Fibroblast of lung (primary cell): ENCODE results near the gene SLC1A1.

Source experiments
- CTCF ChIP-seq, 2 donors: IDR thresholded peaks in 1 of 2; conservative IDR thresholded peaks in 1 of 2; 1 replicate in 1 of 2; 2 replicates in 1 of 2; pipeline ENCODE4 v1.5.1; 2011 to 2012; ENCODE audit warnings: low read length in 2 of 2, control low read depth in 1 of 2, inconsistent platforms in 1 of 2, low read depth in 1 of 2, mild to moderate bottlenecking in 1 of 2
- EZH2 ChIP-seq: IDR thresholded peaks from 2 replicates; pipeline ENCODE4 v1.5.1; 2012; ENCODE audit warnings: low read length, control low read depth, mild to moderate bottlenecking; ENCODE audit errors: missing control alignments

DNA sequence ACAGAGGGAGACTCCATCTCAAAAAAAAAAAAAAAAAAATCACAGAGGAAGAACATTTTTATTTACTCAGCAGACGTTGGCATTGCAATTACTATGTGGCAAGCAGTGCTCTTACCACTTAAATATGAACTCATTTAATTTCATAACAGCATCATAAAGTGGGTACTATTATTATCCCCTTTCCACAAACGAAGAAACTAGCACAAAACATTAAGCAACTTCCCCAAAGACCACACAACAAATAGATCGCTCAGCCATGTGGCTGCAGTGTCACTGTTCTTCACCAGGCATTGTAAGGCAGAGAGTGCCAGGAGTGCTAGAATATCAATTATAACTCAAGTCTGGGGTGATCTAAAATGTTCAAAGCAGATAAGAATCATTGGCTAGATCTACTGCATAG is 102.0 kb downstream of the SLC1A1 start:
- TF ChIP-seq CTCF (conservative IDR thresholded peaks at IDR 0.05 in 1 of 2, IDR thresholded peaks at IDR 0.05 in 1 of 2; ENCODE audit: low read depth in 1 of 2, low read length in 2 of 2) (no peak), EZH2 (no peak)
